H1 (cell line): ENCODE data around the gene MLF1.

ENCODE experiments used
- BRCA1 ChIP-seq: IDR thresholded peaks from 2 replicates; pipeline ENCODE4 v1.6.1; 2012; ENCODE audit warnings: low read depth, low read length, improper control_type of control experiment
- CBX8 ChIP-seq: fragments of 300-800, 300-1000 bp; sonication (generic); IDR thresholded peaks from 2 replicates; pipeline ENCODE4 v1.7.1; 2016; ENCODE audit warnings: low read depth, low read length, borderline replicate concordance
- CEBPB ChIP-seq: IDR thresholded peaks from 2 replicates; pipeline ENCODE4 v1.6.1; 2012; ENCODE audit warnings: low read depth, low read length
- CTCF ChIP-seq, 3 experiments: IDR thresholded peaks; 1 replicate in 2 of 3; 2 replicates in 1 of 3; pipeline versions ENCODE4 v1.5.1 to v1.6.1; 2011; ENCODE audit warnings: low read length in 3 of 3, mild to moderate bottlenecking in 3 of 3, inconsistent platforms in 2 of 3, low read depth in 1 of 3, moderate library complexity in 1 of 3; ENCODE audit not compliant: insufficient read depth in 1 of 3; ENCODE audit errors: control extremely low read depth in 1 of 3
- HDAC2 ChIP-seq, 2 experiments: fragments of 300-600 bp in 1 of 2; sonication (generic) in 1 of 2; IDR thresholded peaks; 2 replicates each; pipeline ENCODE4 v1.6.1; 2011 to 2012; ENCODE audit warnings: low read depth in 2 of 2, low read length in 2 of 2, mild to moderate bottlenecking in 2 of 2, moderate library complexity in 2 of 2, borderline replicate concordance in 1 of 2, inconsistent platforms in 1 of 2
- NRF1 ChIP-seq: IDR thresholded peaks from 2 replicates; pipeline ENCODE4 v1.6.1; 2011; ENCODE audit warnings: mild to moderate bottlenecking, low read depth, low read length, improper control_type of control experiment
- RAD21 ChIP-seq, 2 experiments: IDR thresholded peaks in 1 of 2; conservative IDR thresholded peaks in 1 of 2; 2 replicates each; pipeline ENCODE4 v1.6.1; 2011; ENCODE audit warnings: low read depth in 2 of 2, low read length in 2 of 2, improper control_type of control experiment in 1 of 2, inconsistent platforms in 1 of 2, mild to moderate bottlenecking in 1 of 2, moderate library complexity in 1 of 2
- RNF2 ChIP-seq: fragments of 200-900, 300-1000 bp; sonication (generic); IDR thresholded peaks from 2 replicates; pipeline ENCODE4 v1.7.1; 2016; ENCODE audit warnings: borderline replicate concordance, low read depth, mild to moderate bottlenecking, antibody characterized with exemption, low read length; ENCODE audit not compliant: poor library complexity, severe bottlenecking; ENCODE audit errors: missing control alignments
- SIN3A ChIP-seq, 2 experiments: IDR thresholded peaks in 1 of 2; conservative IDR thresholded peaks in 1 of 2; 2 replicates each; pipeline ENCODE4 v1.6.1; 2011 to 2012; ENCODE audit warnings: low read length in 2 of 2, improper control_type of control experiment in 1 of 2, low read depth in 1 of 2, mild to moderate bottlenecking in 1 of 2
- SIX5 ChIP-seq: IDR thresholded peaks from 2 replicates; pipeline ENCODE4 v1.6.1; 2011; ENCODE audit warnings: mild to moderate bottlenecking, low read depth, low read length
- SP2 ChIP-seq: IDR thresholded peaks from 2 replicates; pipeline ENCODE4 v1.6.1; 2012; ENCODE audit warnings: mild to moderate bottlenecking, low read length, inconsistent platforms
- SRF ChIP-seq: IDR thresholded peaks from 2 replicates; pipeline ENCODE4 v1.6.1; 2011; ENCODE audit warnings: mild to moderate bottlenecking, low read depth, low read length, moderate library complexity
- TF ChIP-seq, protein P1 (sequence below): IDR thresholded peaks from 2 replicates; pipeline ENCODE4 v1.6.1; 2011; ENCODE audit warnings: low read depth, mild to moderate bottlenecking, low read length; ENCODE audit not compliant: insufficient read depth

- TF ChIP-seq SP2: no peak
- no peak for TF ChIP-seq CEBPB
- no peak for TF ChIP-seq SIX5
- TF ChIP-seq RAD21 (IDR thresholded peaks at IDR 0.05 in 1 of 2, conservative IDR thresholded peaks at IDR 0.05 in 1 of 2; ENCODE audit: low read depth in 2 of 2, low read length in 2 of 2): no peak
- no peak for TF ChIP-seq CTCF (IDR thresholded peaks at IDR 0.05; ENCODE audit: control extremely low read depth in 1 of 3, insufficient read depth in 1 of 3, low read depth in 1 of 3, low read length in 3 of 3)
- TF ChIP-seq SRF: no peak
- no peak for TF ChIP-seq BRCA1
- TF ChIP-seq, protein P1, sequence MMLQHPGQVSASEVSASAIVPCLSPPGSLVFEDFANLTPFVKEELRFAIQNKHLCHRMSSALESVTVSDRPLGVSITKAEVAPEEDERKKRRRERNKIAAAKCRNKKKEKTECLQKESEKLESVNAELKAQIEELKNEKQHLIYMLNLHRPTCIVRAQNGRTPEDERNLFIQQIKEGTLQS: no peak
- no peak for TF ChIP-seq NRF1
- TF ChIP-seq HDAC2 (IDR thresholded peaks at IDR 0.05; ENCODE audit: borderline replicate concordance in 1 of 2, low read depth in 2 of 2, low read length in 2 of 2): no peak
- no peak for TF ChIP-seq CBX8
- no peak for TF ChIP-seq SIN3A (conservative IDR thresholded peaks at IDR 0.05 in 1 of 2, IDR thresholded peaks at IDR 0.05 in 1 of 2; ENCODE audit: low read depth in 1 of 2, low read length in 2 of 2)
- no peak for TF ChIP-seq RNF2
These were observed 80.2 kb downstream of the MLF1 start for GRCh38 chr3:158651192-158651591.
